Ishikawa (cell line): ENCODE measurements around the gene ITPR2.
A peak's percentile ranks its signal among the peaks of the same experiment; 100 is the strongest.

Experiments
- CEBPB ChIP-seq: IDR thresholded peaks from 2 replicates; pipeline ENCODE4 v1.6.1; 2012
- CREB1 ChIP-seq: IDR thresholded peaks from 2 replicates; pipeline ENCODE4 v1.6.1; 2012; ENCODE audit warnings: low read depth
- EGR1 ChIP-seq: IDR thresholded peaks from 2 replicates; pipeline ENCODE4 v1.6.1; 2012
- EP300 ChIP-seq: IDR thresholded peaks from 2 replicates; pipeline ENCODE4 v1.6.1; 2012; ENCODE audit warnings: borderline replicate concordance
- FOXM1 ChIP-seq: IDR thresholded peaks from 2 replicates; pipeline ENCODE4 v1.6.1; 2012; ENCODE audit warnings: low read depth, borderline replicate concordance
- NFIC ChIP-seq: IDR thresholded peaks from 2 replicates; pipeline ENCODE4 v1.6.1; 2012
- RAD21 ChIP-seq: IDR thresholded peaks from 2 replicates; pipeline ENCODE4 v1.6.1; 2012; ENCODE audit warnings: low read depth
- TAF1 ChIP-seq: IDR thresholded peaks from 2 replicates; pipeline ENCODE4 v1.6.1; 2012; ENCODE audit warnings: low read depth, mild to moderate bottlenecking
- TCF12 ChIP-seq: IDR thresholded peaks from 2 replicates; pipeline ENCODE4 v1.6.1; 2012; ENCODE audit warnings: low read depth
- TEAD4 ChIP-seq: IDR thresholded peaks from 2 replicates; pipeline ENCODE4 v1.6.1; 2012
- YY1 ChIP-seq: IDR thresholded peaks from 2 replicates; pipeline ENCODE4 v1.6.1; 2012; ENCODE audit warnings: low read depth
- ZBTB7A ChIP-seq: IDR thresholded peaks from 2 replicates; pipeline ENCODE4 v1.6.1; 2012; ENCODE audit warnings: low read depth
- TF ChIP-seq, protein P1 (sequence below): IDR thresholded peaks from 2 replicates; pipeline ENCODE4 v1.6.1; 2012
- TF ChIP-seq, protein P2 (sequence below): IDR thresholded peaks from 2 replicates; pipeline ENCODE4 v1.6.1; 2012; ENCODE audit warnings: low read depth, mild to moderate bottlenecking
- TF ChIP-seq, protein P3 (sequence below): IDR thresholded peaks from 2 replicates; pipeline ENCODE4 v1.6.1; 2012

ITPR2 gene

DNA sequence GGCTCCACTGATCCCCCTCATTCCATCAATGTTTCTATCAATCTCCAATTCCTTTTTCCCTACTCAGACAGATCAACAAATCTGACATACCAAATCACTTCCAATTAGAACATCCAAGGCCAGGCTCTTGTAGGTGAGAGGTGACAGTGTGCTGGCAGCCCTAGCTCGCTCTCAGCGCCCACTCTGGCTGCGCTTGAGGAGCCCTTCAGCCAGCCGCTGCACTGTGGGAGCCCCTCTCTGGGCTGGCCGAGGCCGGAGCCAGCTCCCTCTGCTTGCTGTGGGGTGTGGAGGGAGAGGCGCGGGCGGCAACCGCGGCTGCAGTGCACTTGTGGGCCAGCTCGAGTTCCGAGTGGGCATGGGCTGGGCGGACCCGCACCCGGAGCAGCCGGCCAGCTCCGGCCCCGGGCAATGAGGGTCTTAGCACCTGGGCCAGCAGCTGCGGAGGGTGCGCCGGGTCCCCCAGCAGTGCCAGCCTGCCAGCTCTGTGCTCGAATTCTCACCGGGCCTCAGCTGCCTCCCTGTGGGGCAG lies 6.0 kb upstream of the ITPR2 start:
- no peak for TF ChIP-seq YY1
- TF ChIP-seq EGR1, result no peak
- TF ChIP-seq, protein P1, sequence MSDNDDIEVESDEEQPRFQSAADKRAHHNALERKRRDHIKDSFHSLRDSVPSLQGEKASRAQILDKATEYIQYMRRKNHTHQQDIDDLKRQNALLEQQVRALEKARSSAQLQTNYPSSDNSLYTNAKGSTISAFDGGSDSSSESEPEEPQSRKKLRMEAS, result no peak
- no peak for TF ChIP-seq CEBPB

DNA sequence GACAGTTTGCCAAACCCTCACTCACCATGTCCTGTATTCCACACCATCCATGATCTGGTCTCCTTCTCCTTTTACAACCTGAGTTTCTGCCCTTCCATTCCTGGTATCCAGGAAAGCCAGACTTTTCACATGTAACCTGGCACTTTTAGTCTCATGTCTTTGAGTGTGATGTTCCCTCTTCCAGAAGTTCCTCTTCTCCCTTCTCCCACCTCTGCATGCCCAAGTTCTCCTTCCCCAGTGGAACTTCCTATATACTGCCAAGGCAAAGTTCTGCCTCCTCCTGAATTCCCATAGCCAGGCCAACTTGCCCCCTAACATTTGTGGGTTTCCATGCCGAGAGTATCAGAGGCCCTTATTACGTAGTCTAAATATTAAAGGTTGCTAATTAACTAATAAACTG lies 3.2 kb upstream of the ITPR2 start:
- TF ChIP-seq NFIC (no peak), TEAD4 (no peak), TCF12 (no peak), FOXM1 (no peak), RAD21 (no peak), EP300 (no peak), ZBTB7A (no peak), CREB1 (no peak), TAF1 (no peak)
- TF ChIP-seq, protein P1, result no peak
- TF ChIP-seq, protein P2, sequence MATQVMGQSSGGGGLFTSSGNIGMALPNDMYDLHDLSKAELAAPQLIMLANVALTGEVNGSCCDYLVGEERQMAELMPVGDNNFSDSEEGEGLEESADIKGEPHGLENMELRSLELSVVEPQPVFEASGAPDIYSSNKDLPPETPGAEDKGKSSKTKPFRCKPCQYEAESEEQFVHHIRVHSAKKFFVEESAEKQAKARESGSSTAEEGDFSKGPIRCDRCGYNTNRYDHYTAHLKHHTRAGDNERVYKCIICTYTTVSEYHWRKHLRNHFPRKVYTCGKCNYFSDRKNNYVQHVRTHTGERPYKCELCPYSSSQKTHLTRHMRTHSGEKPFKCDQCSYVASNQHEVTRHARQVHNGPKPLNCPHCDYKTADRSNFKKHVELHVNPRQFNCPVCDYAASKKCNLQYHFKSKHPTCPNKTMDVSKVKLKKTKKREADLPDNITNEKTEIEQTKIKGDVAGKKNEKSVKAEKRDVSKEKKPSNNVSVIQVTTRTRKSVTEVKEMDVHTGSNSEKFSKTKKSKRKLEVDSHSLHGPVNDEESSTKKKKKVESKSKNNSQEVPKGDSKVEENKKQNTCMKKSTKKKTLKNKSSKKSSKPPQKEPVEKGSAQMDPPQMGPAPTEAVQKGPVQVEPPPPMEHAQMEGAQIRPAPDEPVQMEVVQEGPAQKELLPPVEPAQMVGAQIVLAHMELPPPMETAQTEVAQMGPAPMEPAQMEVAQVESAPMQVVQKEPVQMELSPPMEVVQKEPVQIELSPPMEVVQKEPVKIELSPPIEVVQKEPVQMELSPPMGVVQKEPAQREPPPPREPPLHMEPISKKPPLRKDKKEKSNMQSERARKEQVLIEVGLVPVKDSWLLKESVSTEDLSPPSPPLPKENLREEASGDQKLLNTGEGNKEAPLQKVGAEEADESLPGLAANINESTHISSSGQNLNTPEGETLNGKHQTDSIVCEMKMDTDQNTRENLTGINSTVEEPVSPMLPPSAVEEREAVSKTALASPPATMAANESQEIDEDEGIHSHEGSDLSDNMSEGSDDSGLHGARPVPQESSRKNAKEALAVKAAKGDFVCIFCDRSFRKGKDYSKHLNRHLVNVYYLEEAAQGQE, result no peak

DNA sequence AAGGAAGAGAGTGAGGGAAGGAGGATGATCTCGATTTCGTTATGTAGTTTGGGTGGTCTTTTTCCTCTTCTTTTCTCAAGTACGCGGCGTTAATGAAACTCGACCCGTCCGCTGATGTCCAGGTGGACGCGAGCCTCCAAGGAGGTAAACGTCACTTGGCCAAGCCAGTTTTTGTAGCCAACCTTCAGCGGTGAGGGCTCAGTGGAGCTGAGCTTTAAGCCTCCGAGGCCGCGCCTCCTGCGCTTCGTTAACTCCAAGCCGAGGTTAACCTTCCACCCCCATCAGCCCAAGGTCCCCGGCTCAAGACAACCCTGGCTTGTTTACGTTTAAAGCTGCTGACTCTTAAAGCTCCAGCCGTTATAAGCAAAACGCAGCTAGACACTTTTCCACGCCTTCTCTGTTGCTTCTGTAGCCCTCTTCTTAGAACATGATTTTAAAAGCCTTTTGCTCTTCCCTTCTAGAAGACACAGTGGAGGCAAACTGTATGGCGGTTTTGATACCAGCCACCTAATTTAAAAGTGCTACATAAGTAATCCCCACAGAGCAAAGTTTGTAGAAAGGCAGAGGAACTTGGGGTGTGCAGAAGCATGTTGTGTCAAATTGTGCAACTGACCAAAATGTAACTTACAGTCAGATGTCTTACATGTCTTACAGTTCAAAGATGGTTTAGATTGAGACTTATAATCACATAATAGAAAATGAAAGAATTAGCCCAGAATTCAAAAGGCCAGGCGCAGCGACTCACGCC lies 923 bp upstream of the ITPR2 start:
- TF ChIP-seq, protein P3, sequence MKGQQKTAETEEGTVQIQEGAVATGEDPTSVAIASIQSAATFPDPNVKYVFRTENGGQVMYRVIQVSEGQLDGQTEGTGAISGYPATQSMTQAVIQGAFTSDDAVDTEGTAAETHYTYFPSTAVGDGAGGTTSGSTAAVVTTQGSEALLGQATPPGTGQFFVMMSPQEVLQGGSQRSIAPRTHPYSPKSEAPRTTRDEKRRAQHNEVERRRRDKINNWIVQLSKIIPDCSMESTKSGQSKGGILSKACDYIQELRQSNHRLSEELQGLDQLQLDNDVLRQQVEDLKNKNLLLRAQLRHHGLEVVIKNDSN, result no peak
- TF ChIP-seq CEBPB (no peak), RAD21 (no peak), CREB1 (no peak), TAF1 (no peak), FOXM1 (peak; percentile 71; the same call in 1 of the 2 replicates), EP300 (no peak)
- TF ChIP-seq, protein P1, result no peak; the same call in 1 of the 2 replicates

DNA sequence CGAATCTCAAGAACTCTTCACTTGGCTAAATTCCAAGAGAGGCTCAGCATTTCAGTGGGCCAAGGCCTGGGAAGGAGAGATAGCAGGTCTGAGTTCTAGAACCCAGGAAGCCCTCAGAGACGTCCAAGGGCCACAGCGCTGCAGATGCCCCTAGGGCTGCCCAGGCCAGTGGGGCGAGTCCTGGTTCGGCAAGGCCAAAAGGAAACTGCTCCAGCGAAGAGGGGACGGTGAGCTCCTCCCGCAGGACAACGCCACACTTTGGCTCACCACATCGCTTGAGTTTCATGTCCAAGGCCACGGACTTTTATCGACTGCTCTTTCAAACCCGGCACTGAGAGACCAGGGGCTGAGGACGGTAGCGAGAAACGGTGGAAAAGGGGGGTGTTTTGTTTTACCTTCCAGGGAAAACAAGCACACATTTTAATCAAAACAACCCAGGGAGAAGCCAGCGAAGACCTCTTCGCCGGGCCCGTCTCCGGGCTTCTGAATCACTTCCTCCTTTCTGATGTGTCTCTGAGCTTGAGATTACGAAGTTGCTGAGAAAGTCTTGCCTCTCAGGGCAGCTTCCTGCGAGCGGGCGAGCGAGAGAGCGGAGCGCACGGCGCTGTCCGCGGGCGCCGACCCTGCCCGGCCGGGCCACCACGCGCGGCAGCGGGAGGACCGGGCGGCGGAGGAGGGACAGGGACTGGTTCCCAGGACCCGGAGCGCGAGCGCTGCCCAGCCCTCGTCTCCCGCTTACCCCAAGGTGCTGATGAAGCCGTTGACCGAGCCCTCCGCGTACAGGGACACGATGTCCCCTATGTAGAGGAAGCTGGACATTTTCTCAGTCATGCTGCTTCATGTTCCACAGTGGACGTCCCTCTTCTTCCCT lies 808 bp downstream of the ITPR2 start:
- TF ChIP-seq EP300, result no peak
- peak; percentile 53 for TF ChIP-seq NFIC
- TF ChIP-seq, protein P2, result peak; percentile 44; the same call in 1 of the 2 replicates
- 0 out of 2 replicates have a peak, but pooled peaks have one; percentile 16 for TF ChIP-seq TCF12
- TF ChIP-seq TEAD4, result no peak

DNA sequence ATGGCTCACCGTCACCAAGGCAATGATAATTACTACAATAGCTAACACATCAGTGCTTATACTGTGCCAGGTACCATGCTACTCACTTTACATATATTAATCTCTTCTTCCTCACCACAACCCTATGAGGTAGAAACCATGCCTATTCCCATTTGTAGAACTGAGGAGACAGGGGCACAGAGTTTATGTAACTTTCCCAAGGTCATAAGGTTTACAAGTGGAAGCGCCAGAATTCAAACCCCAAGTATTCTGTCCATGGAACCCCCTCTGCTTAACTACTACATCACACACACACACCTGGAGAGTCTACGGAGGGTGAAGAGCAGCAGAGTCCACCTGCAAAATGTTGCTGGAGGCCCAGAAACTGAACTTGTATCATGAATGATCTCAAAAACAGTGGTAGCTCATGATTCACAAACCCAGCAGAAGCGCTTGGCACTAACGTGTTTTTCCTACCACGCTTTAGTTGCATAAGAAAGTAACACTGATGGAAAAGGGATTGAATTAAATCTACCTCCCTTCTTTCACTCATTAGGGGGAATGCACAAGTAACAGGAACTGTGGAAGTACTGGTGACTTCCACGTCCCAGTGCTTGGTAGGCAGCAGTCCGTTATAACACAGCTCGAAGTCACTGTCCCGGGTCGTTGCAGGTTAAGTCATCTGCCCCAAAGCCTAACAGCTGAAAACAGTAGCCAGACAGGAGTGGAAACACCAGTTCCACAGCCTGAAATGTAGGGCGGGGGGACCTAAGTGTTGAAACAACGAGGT lies 2.0 kb downstream of the ITPR2 start:
- TF ChIP-seq, protein P1, result no peak
- TF ChIP-seq ZBTB7A (no peak), CREB1 (no peak)
